ENCODE measurements around the gene MST1R. TPM values are rescaled to one million over a fixed set of nuclear protein-coding genes. Genes with fewer than 3 reads are reported as not detected.

The MST1R gene
- total RNA-seq, 1 donor from 2014 or later = 39.2 TPM

- no peak for DNase-seq (ENCODE audit: low spot score)
Observed at GRCh38 chr3:49840388-49840787, 63.3 kb downstream of the MST1R start.

GRCh38 chr3:49839193-49839809 is 64.4 kb downstream of the MST1R start:
- DNase-seq (ENCODE audit: low spot score) = peak; percentile 87

Other genes with a start within 250 kb of the MST1R start
- gene APEH, start 229.5 kb downstream of the MST1R start, total RNA-seq = 152 TPM
- gene MST1, start 214.4 kb downstream of the MST1R start, total RNA-seq = 16.6 TPM
- 52.8 TPM for gene RNF123, start 214.3 kb downstream of the MST1R start, total RNA-seq
- not detected for gene AMIGO3, start 184.2 kb downstream of the MST1R start, total RNA-seq
- gene GMPPB, start 179.9 kb downstream of the MST1R start, total RNA-seq = 47.2 TPM
- 32.0 TPM for gene IP6K1, start 117.3 kb downstream of the MST1R start, total RNA-seq
- 0.62 TPM for gene CDHR4, start 104.0 kb downstream of the MST1R start, total RNA-seq
- gene INKA1, start 100.6 kb downstream of the MST1R start, total RNA-seq = 13.8 TPM
- gene UBA7, start 89.9 kb downstream of the MST1R start, total RNA-seq = 162 TPM
- 2.0 TPM for gene TRAIP, start 47.3 kb downstream of the MST1R start, total RNA-seq
- gene CAMKV, start 34.0 kb downstream of the MST1R start, total RNA-seq = not detected
- gene MON1A, start 25.9 kb upstream of the MST1R start, total RNA-seq = 11.8 TPM
- 130 TPM for gene RBM6, start 36.3 kb upstream of the MST1R start, total RNA-seq
- 220 TPM for gene RBM5, start 185.0 kb upstream of the MST1R start, total RNA-seq